Posterior cingulate gyrus (tissue), 11 donors: ENCODE data around the gene UMAD1.

ENCODE experiments used
- DNase-seq, 10 donors: peaks; one replicate each; pipeline versions ENCODE4 v3.0.0 to v3.0.0-alpha.2; 2020 to 2021; ENCODE audit warnings: mixed read lengths in 3 of 10
- intact Hi-C: fragments of 100-400 bp; cut with DNase I; formaldehyde crosslinking; loops from one replicate; pipeline ENCODE4 v1.15.1; 2023

Gene UMAD1

GRCh38 chr7:7710469-7710868, 69.9 kb downstream of the UMAD1 start:
- intact Hi-C loops = no loop called here
- no peak for DNase-seq

- DNase-seq = no peak
- intact Hi-C loops = no loop called here
Measured at GRCh38 chr7:7713730-7714129, 73.2 kb downstream of the UMAD1 start.

- no peak for DNase-seq
- intact Hi-C loops = no loop called here
Measured at GRCh38 chr7:7718492-7718891, 77.9 kb downstream of the UMAD1 start, which contains the start of gene RPA3. RPA3 (minus strand) TSS chr7:7718607; CDS start chr7:7640418, 78,189 bp downstream.

- intact Hi-C loops = no loop called here
- peak in 1 of 10 donors; percentile 12 for DNase-seq
Measured at GRCh38 chr7:7719236-7719635, 78.7 kb downstream of the UMAD1 start.

GRCh38 chr7:7720193-7720592, 79.6 kb downstream of the UMAD1 start:
- DNase-seq = no peak
- intact Hi-C loops = no loop called here

- no peak for DNase-seq
- intact Hi-C loops = no loop called here
Measured at GRCh38 chr7:7720750-7721621, 80.4 kb downstream of the UMAD1 start.

- DNase-seq = no peak
- intact Hi-C loops = no loop called here
Measured at GRCh38 chr7:7731732-7732131, 91.2 kb downstream of the UMAD1 start.

GRCh38 chr7:7732621-7733281, 92.2 kb downstream of the UMAD1 start:
- intact Hi-C loops = no loop called here
- no peak for DNase-seq

- DNase-seq = peak in 1 of 10 donors; percentile 50
- intact Hi-C loops = no loop called here
Measured at GRCh38 chr7:7736671-7737070, 96.1 kb downstream of the UMAD1 start.

GRCh38 chr7:7737674-7738073, 97.1 kb downstream of the UMAD1 start:
- no peak for DNase-seq
- intact Hi-C loops = no loop called here

- intact Hi-C loops = no loop called here
- no peak for DNase-seq
Measured at GRCh38 chr7:7738177-7738576, 97.6 kb downstream of the UMAD1 start.

GRCh38 chr7:7738622-7739021, 98.1 kb downstream of the UMAD1 start:
- DNase-seq = no peak
- intact Hi-C loops = no loop called here

GRCh38 chr7:7739204-7740036, 98.9 kb downstream of the UMAD1 start:
- intact Hi-C loops = no loop called here
- DNase-seq = no peak

- intact Hi-C loops = no loop called here
- DNase-seq = no peak
Measured at GRCh38 chr7:7740037-7740355, 99.4 kb downstream of the UMAD1 start.

- no peak for DNase-seq
- intact Hi-C loops = no loop called here
Measured at GRCh38 chr7:7742223-7742622, 101.7 kb downstream of the UMAD1 start.

- DNase-seq = no peak
- intact Hi-C loops = no loop called here
Measured at GRCh38 chr7:7745258-7745657, 104.7 kb downstream of the UMAD1 start.

- intact Hi-C loops = no loop called here
- no peak for DNase-seq
Measured at GRCh38 chr7:7745966-7746365, 105.4 kb downstream of the UMAD1 start.

GRCh38 chr7:7746458-7746857, 105.9 kb downstream of the UMAD1 start:
- DNase-seq = no peak
- intact Hi-C loops = no loop called here

GRCh38 chr7:7750571-7751242, 110.2 kb downstream of the UMAD1 start:
- DNase-seq = no peak
- intact Hi-C loops = no loop called here

- intact Hi-C loops = no loop called here
- DNase-seq = no peak
Measured at GRCh38 chr7:7751243-7752092, 110.9 kb downstream of the UMAD1 start.
